Glutamatergic neuron (in vitro differentiated cells): ENCODE data around the gene NYAP2. TPM values are rescaled to one million over a fixed set of nuclear protein-coding genes. Genes with fewer than 3 reads are reported as not detected.

Experiments
- DNase-seq: peaks from one replicate; pipeline ENCODE4 v3.0.0; 2022
- H3K27ac Mint-ChIP-seq: one replicate; pipeline ENCODE4 v1.8.0; 2020; ENCODE audit warnings: mild to moderate bottlenecking, mixed read lengths, inconsistent platforms; ENCODE audit not compliant: unreplicated experiment
- H3K27me3 Mint-ChIP-seq: one replicate; pipeline ENCODE4 v1.8.0; 2020; ENCODE audit warnings: mild to moderate bottlenecking, moderate library complexity, mixed read lengths, inconsistent platforms; ENCODE audit not compliant: unreplicated experiment
- H3K36me3 Mint-ChIP-seq: one replicate; pipeline ENCODE4 v1.8.0; 2020; ENCODE audit warnings: mild to moderate bottlenecking, mixed read lengths, inconsistent platforms; ENCODE audit not compliant: unreplicated experiment
- H3K4me1 Mint-ChIP-seq: one replicate; pipeline ENCODE4 v1.8.0; 2020; ENCODE audit warnings: mild to moderate bottlenecking, low read depth, mixed read lengths, inconsistent platforms; ENCODE audit not compliant: unreplicated experiment
- H3K4me3 Mint-ChIP-seq: one replicate; pipeline ENCODE4 v1.8.0; 2020; ENCODE audit warnings: mild to moderate bottlenecking, mixed read lengths, inconsistent platforms; ENCODE audit not compliant: unreplicated experiment
- H3K9me3 Mint-ChIP-seq: one replicate; pipeline ENCODE4 v1.8.0; 2020; ENCODE audit warnings: mild to moderate bottlenecking, moderate library complexity, mixed read lengths, inconsistent platforms; ENCODE audit not compliant: unreplicated experiment
- CTCF ChIP-seq: fragments of 200-600 bp; sonication (generic); IDR thresholded peaks from one replicate; pipeline ENCODE4 v1.5.0; 2021; ENCODE audit not compliant: partially characterized antibody, unreplicated experiment
- total RNA-seq: library from RNA; stranded (reverse); fragmentation: NEBNext Ultra II Directional; extraction: Animal tissue kit (Norgen Biotek cat#: 25700); gene quantifications from one replicate; pipeline ENCODE4 v1.2.1, GENCODE V29; 2021; ENCODE audit not compliant: unreplicated experiment

The NYAP2 gene
- total RNA-seq, 1 donor from 2014 or later = 0.32 TPM

DNA sequence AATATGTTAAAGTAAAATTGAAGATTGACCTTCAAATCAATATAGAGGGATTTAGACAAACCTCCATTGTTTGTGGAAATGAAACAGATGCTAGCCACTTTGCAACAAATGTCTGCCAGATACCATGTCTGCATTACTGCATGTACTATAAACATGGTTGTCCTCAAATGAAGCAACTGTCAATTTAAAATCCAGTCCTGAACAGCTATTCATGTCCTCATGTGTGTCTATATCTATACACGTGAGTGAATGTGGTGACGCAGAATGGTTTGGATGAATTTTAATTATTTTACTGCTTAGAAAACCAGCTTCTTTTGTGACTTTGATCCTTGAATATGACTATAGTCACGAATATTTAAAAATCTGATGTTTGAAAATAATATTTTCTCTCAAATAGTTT is 71.5 kb downstream of the NYAP2 start:
- no peak for DNase-seq
- peaks cover 2% of the 10 kb centered on the region for H3K27me3 Mint-ChIP-seq
- no peak for TF ChIP-seq CTCF
- H3K36me3 Mint-ChIP-seq = no peaks in the 10 kb centered on the region
- no peak overlapping the region for H3K27ac Mint-ChIP-seq
- no peak overlapping the region for H3K4me3 Mint-ChIP-seq
- H3K9me3 Mint-ChIP-seq = no peaks in the 10 kb centered on the region
- no peaks in the 10 kb centered on the region for H3K4me1 Mint-ChIP-seq

DNA sequence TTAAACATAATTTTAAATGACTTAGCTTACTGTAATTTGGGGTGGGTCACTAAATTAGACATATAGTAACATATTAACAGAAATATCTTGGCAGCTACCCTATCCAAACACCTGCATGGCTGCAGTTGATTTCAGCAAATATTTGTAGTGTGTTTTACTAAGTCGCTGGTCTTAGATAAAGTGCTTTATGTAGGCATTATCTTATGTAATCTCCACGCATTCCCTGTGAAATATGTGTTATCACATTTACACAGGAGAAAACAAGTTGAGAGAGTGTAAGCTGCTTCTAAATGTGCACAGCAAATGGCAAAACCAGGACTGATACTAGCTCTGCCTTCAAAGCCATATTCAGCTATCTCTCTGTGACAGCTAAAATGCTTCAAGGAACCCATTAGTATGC is 72.0 kb downstream of the NYAP2 start:
- H3K9me3 Mint-ChIP-seq = no peaks in the 10 kb centered on the region
- peaks cover 2% of the 10 kb centered on the region for H3K27me3 Mint-ChIP-seq
- no peak overlapping the region for H3K27ac Mint-ChIP-seq
- H3K4me3 Mint-ChIP-seq = no peak overlapping the region
- H3K4me1 Mint-ChIP-seq = no peaks in the 10 kb centered on the region
- TF ChIP-seq CTCF = no peak
- no peaks in the 10 kb centered on the region for H3K36me3 Mint-ChIP-seq
- DNase-seq = no peak

- no peak overlapping the region for H3K27ac Mint-ChIP-seq
- no peak for DNase-seq
These were observed 72.7 kb downstream of the NYAP2 start for GRCh38 chr2:225472161-225472560.

GRCh38 chr2:225479386-225479785 is 79.9 kb downstream of the NYAP2 start:
- Mint-ChIP-seq H3K9me3 (no peaks in the 10 kb centered on the region), H3K27ac (no peak overlapping the region), H3K27me3 (no peaks in the 10 kb centered on the region), H3K4me1 (no peaks in the 10 kb centered on the region), H3K4me3 (no peak overlapping the region), H3K36me3 (no peaks in the 10 kb centered on the region)
- TF ChIP-seq CTCF = no peak
- DNase-seq = no peak

More at GRCh38 chr2:225472161-225472560, 72.7 kb downstream of the NYAP2 start:
- Mint-ChIP-seq H3K27me3 (peaks cover 2% of the 10 kb centered on the region), H3K36me3 (no peaks in the 10 kb centered on the region), H3K9me3 (no peaks in the 10 kb centered on the region), H3K4me3 (no peak overlapping the region), H3K4me1 (no peaks in the 10 kb centered on the region)
- TF ChIP-seq CTCF = no peak

- Mint-ChIP-seq H3K4me1 (no peaks in the 10 kb centered on the region), H3K36me3 (no peaks in the 10 kb centered on the region)
These were observed 85.2 kb downstream of the NYAP2 start for GRCh38 chr2:225484751-225485150.

More at GRCh38 chr2:225484751-225485150, 85.2 kb downstream of the NYAP2 start:
- Mint-ChIP-seq H3K27me3 (peaks cover 2% of the 10 kb centered on the region), H3K27ac (no peak overlapping the region), H3K9me3 (no peaks in the 10 kb centered on the region), H3K4me3 (no peak overlapping the region)
- DNase-seq = no peak
- TF ChIP-seq CTCF = no peak
